Endodermal cell (in vitro differentiated cells): ENCODE measurements around the gene C1QC. TPM values are rescaled to one million over a fixed set of nuclear protein-coding genes. Genes with fewer than 3 reads are reported as not detected.

Experiments
- DNase-seq: peaks from one replicate; pipeline ENCODE4 v3.0.0-alpha.2; 2017
- H3K27ac ChIP-seq: 2 replicates; pipeline ENCODE4 v1.5.1; 2013; ENCODE audit warnings: mild to moderate bottlenecking, low read depth, low read length, moderate library complexity
- H3K27me3 ChIP-seq: 2 replicates; pipeline ENCODE4 v1.6.1; 2013; ENCODE audit warnings: mild to moderate bottlenecking, low read length, moderate library complexity; ENCODE audit not compliant: insufficient read depth, control insufficient read depth, poor library complexity, severe bottlenecking
- H3K36me3 ChIP-seq: 2 replicates; pipeline ENCODE4 v1.7.0; 2013; ENCODE audit warnings: mild to moderate bottlenecking, low read length, moderate library complexity; ENCODE audit not compliant: control insufficient read depth, insufficient read depth
- H3K4me1 ChIP-seq: one replicate; pipeline ENCODE4 v1.7.0; 2013; ENCODE audit warnings: low read length; ENCODE audit not compliant: control insufficient read depth, insufficient read depth
- H3K4me3 ChIP-seq: 2 replicates; pipeline ENCODE4 v1.5.1; 2013; ENCODE audit warnings: mild to moderate bottlenecking, low read length, moderate library complexity
- H3K9ac ChIP-seq: 2 replicates; pipeline ENCODE4 v1.6.1; 2013; ENCODE audit warnings: mild to moderate bottlenecking, low read length, moderate library complexity; ENCODE audit not compliant: poor library complexity, severe bottlenecking; ENCODE audit errors: extremely low read depth
- H3K9me3 ChIP-seq: 2 replicates; pipeline ENCODE4 v1.6.1; 2013; ENCODE audit warnings: mild to moderate bottlenecking, low read length, moderate library complexity; ENCODE audit not compliant: control insufficient read depth
- H3K27ac Mint-ChIP-seq: 2 replicates; pipeline ENCODE4 v1.8.0; 2020; ENCODE audit warnings: mixed read lengths
- H3K27me3 Mint-ChIP-seq: 2 replicates; pipeline ENCODE4 v1.8.0; 2021; ENCODE audit warnings: mild to moderate bottlenecking, mixed read lengths; ENCODE audit not compliant: insufficient read depth
- H3K36me3 Mint-ChIP-seq: 2 replicates; pipeline ENCODE4 v1.8.0; 2020; ENCODE audit warnings: low read depth, mixed read lengths
- H3K4me1 Mint-ChIP-seq: 2 replicates; pipeline ENCODE4 v1.8.0; 2020; ENCODE audit warnings: mixed read lengths
- H3K4me3 Mint-ChIP-seq: 2 replicates; pipeline ENCODE4 v1.8.0; 2020; ENCODE audit warnings: mild to moderate bottlenecking, moderate library complexity, mixed read lengths
- H3K9me3 Mint-ChIP-seq: 2 replicates; pipeline ENCODE4 v1.8.0; 2020; ENCODE audit warnings: mild to moderate bottlenecking, mixed read lengths
- WGBS, 2 experiments: methylation state at CpG; one replicate each; pipeline versions ENCODE4 v1.1.5 to v1.1.7; 2013; ENCODE audit warnings: missing lambda C conversion rate in 2 of 2, mixed read lengths in 1 of 2; ENCODE audit not compliant: insufficient coverage in 1 of 2, insufficient read length in 1 of 2; 5-methylcytosine and 5-hydroxymethylcytosine counted together
- total RNA-seq, 2 donors: library from RNA; stranded (reverse); fragmentation: NEBNext Ultra II Directional in 1 of 2; extraction: Animal tissue kit (Norgen Biotek cat#: 25700) in 1 of 2; gene quantifications; 2 replicates in 1 of 2; 3 replicates in 1 of 2; pipeline ENCODE4 v1.2.1, GENCODE V29; 2021
- TF ChIP-seq, protein P1 (sequence below): fragments of 200-600 bp; sonication (generic); conservative IDR thresholded peaks from 2 replicates; pipeline ENCODE4 v1.5.0; 2021; ENCODE audit warnings: antibody characterized with exemption, mild to moderate bottlenecking

C1QC gene
- total RNA-seq, 2 donors from 2014 or later, result not detected

DNA sequence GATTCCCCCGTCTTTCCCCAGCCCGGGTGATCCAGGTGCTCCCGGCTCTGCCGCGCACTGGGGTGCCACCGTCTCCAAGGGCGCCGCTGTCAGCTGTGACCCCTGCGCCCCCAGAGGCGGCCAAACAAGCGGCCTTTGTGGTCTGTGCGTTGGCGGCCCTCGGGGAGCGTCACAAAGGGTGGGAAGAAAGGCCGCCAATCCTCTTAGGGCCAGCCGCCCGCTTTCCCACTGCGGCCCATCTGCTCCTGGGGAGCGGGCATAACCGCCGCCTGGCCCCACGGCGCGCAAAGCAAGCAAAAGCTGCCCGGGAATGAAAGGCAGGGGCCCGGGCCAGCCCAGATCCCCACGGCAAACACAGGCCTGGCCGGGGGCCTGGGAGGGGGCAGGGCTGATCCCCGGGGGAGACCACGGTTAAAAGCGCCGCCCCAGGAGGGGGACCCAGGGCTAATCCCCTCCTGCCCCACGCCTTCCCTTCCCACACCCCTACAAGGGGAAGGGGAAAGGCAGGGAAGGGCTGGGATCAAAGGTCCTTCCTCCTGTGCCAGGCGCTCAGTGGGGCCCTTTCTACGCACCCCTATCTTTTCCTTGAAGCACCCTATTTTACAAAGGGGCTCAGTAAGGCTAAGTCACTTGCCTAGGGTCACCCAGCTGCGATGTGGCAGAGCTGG lies 33.6 kb downstream of the C1QC start:
- no peak overlapping the region for H3K4me3 Mint-ChIP-seq
- Histone ChIP-seq H3K9me3 (no peaks in the 10 kb centered on the region), H3K4me3 (no peak overlapping the region), H3K9ac (no peak overlapping the region), H3K27me3 (no peaks in the 10 kb centered on the region), H3K4me1 (peaks cover 2% of the 10 kb centered on the region), H3K27ac (peak overlapping the region; percentile 74), H3K36me3 (no peaks in the 10 kb centered on the region)
- no peaks in the 10 kb centered on the region for H3K36me3 Mint-ChIP-seq
- no peak for DNase-seq
- TF ChIP-seq, protein P1, sequence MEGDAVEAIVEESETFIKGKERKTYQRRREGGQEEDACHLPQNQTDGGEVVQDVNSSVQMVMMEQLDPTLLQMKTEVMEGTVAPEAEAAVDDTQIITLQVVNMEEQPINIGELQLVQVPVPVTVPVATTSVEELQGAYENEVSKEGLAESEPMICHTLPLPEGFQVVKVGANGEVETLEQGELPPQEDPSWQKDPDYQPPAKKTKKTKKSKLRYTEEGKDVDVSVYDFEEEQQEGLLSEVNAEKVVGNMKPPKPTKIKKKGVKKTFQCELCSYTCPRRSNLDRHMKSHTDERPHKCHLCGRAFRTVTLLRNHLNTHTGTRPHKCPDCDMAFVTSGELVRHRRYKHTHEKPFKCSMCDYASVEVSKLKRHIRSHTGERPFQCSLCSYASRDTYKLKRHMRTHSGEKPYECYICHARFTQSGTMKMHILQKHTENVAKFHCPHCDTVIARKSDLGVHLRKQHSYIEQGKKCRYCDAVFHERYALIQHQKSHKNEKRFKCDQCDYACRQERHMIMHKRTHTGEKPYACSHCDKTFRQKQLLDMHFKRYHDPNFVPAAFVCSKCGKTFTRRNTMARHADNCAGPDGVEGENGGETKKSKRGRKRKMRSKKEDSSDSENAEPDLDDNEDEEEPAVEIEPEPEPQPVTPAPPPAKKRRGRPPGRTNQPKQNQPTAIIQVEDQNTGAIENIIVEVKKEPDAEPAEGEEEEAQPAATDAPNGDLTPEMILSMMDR, result no peak
- H3K27ac Mint-ChIP-seq, result no peak overlapping the region
- H3K4me1 Mint-ChIP-seq, result no peaks in the 10 kb centered on the region
- H3K27me3 Mint-ChIP-seq, result no peaks in the 10 kb centered on the region
- H3K9me3 Mint-ChIP-seq, result no peaks in the 10 kb centered on the region
- 87 to 92% methylated on average over 15 to 37 of the region's 37 CpGs for WGBS, 2 experiments

DNA sequence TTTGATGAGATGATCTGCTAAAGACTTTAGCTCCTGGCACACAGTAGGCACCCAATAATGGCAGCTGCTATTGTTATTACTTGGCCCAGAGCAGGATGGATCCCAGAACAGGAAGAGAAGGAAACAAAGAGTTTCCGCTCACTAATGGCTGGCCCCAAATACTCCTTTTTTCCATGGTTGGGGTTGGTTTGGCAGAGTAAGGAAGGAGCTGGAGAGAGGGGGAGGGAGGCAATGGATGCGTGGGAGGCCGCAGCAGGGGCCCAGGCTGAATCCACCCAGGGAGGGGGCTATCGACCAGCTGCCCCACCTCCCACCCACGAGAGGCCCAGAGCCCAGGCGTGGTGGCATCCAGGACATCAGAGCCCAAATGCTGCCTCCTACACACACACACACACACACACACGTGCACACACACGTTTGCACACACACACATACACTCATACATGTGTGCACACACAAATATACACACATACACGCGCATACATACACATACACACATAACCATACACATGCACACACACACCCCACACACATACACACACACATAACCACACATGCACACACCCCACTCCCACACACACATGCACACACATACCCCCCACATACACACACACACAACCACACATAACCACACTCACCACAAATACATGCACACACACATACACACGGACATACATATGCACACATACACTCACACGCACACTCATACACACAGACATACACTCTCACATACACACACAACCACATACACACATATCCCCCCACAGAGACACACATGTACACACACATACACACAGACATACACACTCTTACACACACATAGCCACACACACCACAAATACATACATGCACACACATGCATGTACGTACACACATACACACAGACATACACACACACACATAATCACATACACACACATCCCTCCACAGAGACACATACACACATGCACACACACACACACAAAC lies 34.8 kb downstream of the C1QC start:
- Histone ChIP-seq H3K4me1 (peaks cover 2% of the 10 kb centered on the region), H3K9me3 (no peaks in the 10 kb centered on the region), H3K36me3 (no peaks in the 10 kb centered on the region), H3K27me3 (no peaks in the 10 kb centered on the region), H3K9ac (no peak overlapping the region), H3K4me3 (no peak overlapping the region), H3K27ac (no peak overlapping the region)
- Mint-ChIP-seq H3K27ac (no peak overlapping the region), H3K27me3 (peaks cover 2% of the 10 kb centered on the region), H3K4me3 (no peak overlapping the region), H3K4me1 (no peaks in the 10 kb centered on the region), H3K9me3 (no peaks in the 10 kb centered on the region), H3K36me3 (no peaks in the 10 kb centered on the region)
- no peak for DNase-seq
- WGBS, 2 experiments, result 83 to 90% methylated on average over 4 to 13 of the region's 13 CpGs
- TF ChIP-seq, protein P1, result no peak

DNA sequence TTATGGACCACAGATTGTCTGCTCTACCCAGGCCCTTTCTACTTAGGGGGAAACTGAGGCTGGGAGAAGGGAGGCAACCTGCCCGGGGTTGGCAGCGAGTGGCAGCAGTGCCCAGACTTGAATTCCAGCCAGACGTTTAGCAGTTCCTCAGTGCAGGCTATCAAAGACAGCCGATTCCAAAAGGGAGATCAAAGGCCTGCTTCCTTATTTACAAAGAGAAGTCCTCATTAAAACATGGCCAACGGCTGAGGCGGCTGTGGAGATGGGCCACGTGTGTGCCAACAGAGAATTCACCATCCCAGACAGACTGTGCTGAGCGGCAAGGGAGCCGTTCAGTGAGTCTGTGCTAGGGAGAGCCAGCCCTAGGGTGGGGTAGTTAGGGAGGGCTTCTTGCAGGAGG lies 37.3 kb downstream of the C1QC start:
- H3K27me3 Mint-ChIP-seq, result peaks cover 9% of the 10 kb centered on the region
- DNase-seq, result no peak
- TF ChIP-seq, protein P1, result no peak
- H3K4me3 ChIP-seq, result no peak overlapping the region
- no peak overlapping the region for H3K27ac ChIP-seq
- no peak overlapping the region for H3K9ac ChIP-seq
- H3K9me3 ChIP-seq, result no peaks in the 10 kb centered on the region
- H3K27me3 ChIP-seq, result no peaks in the 10 kb centered on the region
- 87 to 91% methylated on average over 9 of the region's 9 CpGs for WGBS, 2 experiments
- H3K4me1 ChIP-seq, result peaks cover 10% of the 10 kb centered on the region
- peaks cover 20% of the 10 kb centered on the region for H3K4me1 Mint-ChIP-seq
- H3K36me3 ChIP-seq, result no peaks in the 10 kb centered on the region
- no peak overlapping the region for H3K4me3 Mint-ChIP-seq
- no peaks in the 10 kb centered on the region for H3K9me3 Mint-ChIP-seq
- H3K36me3 Mint-ChIP-seq, result no peaks in the 10 kb centered on the region
- no peak overlapping the region for H3K27ac Mint-ChIP-seq
